K562 (cell line): ENCODE data around the gene GLRA1. TPM values are rescaled to one million over a fixed set of nuclear protein-coding genes. Genes with fewer than 3 reads are reported as not detected.

Experiments used
- ATAC-seq: fragments of 200-7000 bp; cut with Tn5 transposase; 3 replicates; pipeline ENCODE4 v1.9.1; 2020; ENCODE audit warnings: moderate library complexity
- BruUV-seq: library from RNA; stranded (reverse); fragments of 400-500 nt; replicated peaks from 2 replicates; lab custom pipeline; 2021; lab: Mats Ljungman, UMichigan
- CTCF ChIA-PET: fragments of 300-600 bp; formaldehyde crosslinking; extraction: SDS; loops from one replicate; lab custom pipeline; 2021; ENCODE audit warnings: low intra/inter-chr PET ratio; lab: Yijun Ruan, JAX
- POLR2A ChIA-PET: fragments of 300-600, 350-650 bp; sonication (Branson Sonifier 250); formaldehyde crosslinking; extraction: SDS; loops from one replicate; lab custom pipeline; 2021; ENCODE audit warnings: antibody characterized with exemption, inconsistent platforms; lab: Yijun Ruan, JAX
- DNase-seq, 4 experiments: peaks; one replicate each; pipeline versions ENCODE4 v3.0.0 to v3.0.0-alpha.2; 2011 to 2018; ENCODE audit warnings: low spot score in 3 of 4, mixed read lengths in 3 of 4; ENCODE audit errors: extremely low read depth in 1 of 4
- FAIRE-seq: peaks from 2 replicates; lab custom pipeline; 2011; peaks lifted over from hg19 to GRCh38; lab: Jason Lieb, UNC
- H2AFZ ChIP-seq: 2 replicates; pipeline ENCODE4 v1.6.0; 2011; ENCODE audit warnings: low read depth, low read length, control low read depth, inconsistent platforms
- H3K27ac ChIP-seq: fragments of 200-600 bp; 3 replicates; pipeline ENCODE4 v1.8.0; 2011; ENCODE audit warnings: low read depth, mild to moderate bottlenecking, control low read depth, inconsistent platforms, low read length, moderate library complexity, mixed read lengths; ENCODE audit errors: extremely low read depth
- H3K27me3 ChIP-seq, 2 experiments: fragments of 300-600 bp in 1 of 2; 2 replicates in 1 of 2; 3 replicates in 1 of 2; pipeline versions ENCODE4 v1.6.0 to v1.8.0; 2011; ENCODE audit warnings: inconsistent platforms in 2 of 2, low read length in 2 of 2, mild to moderate bottlenecking in 1 of 2, mixed read lengths in 1 of 2, moderate library complexity in 1 of 2; ENCODE audit not compliant: control insufficient read depth in 2 of 2, insufficient read depth in 2 of 2
- H3K36me3 ChIP-seq: fragments of 300-600 bp; 3 replicates; pipeline ENCODE4 v1.8.0; 2011; ENCODE audit warnings: mild to moderate bottlenecking, low read length, inconsistent platforms; ENCODE audit not compliant: control insufficient read depth, insufficient read depth
- H3K4me1 ChIP-seq, 2 experiments: fragments of 200-600 bp in 1 of 2; replicated peaks in 1 of 2; 2 replicates in 1 of 2; 3 replicates in 1 of 2; pipeline versions ENCODE4 v1.5.1 to v1.8.0; 2011; ENCODE audit warnings: inconsistent platforms in 2 of 2, low read length in 2 of 2, mild to moderate bottlenecking in 1 of 2, mixed read lengths in 1 of 2, moderate library complexity in 1 of 2; ENCODE audit not compliant: control insufficient read depth in 2 of 2, insufficient read depth in 2 of 2
- H3K4me2 ChIP-seq: 2 replicates; pipeline ENCODE4 v1.6.1; 2011; ENCODE audit warnings: low read length, control low read depth, inconsistent platforms, mixed read lengths; ENCODE audit not compliant: insufficient read depth
- H3K4me3 ChIP-seq: fragments of 200-600 bp; sonication (generic), shearing (Covaris generic); 2 replicates; pipeline ENCODE4 v1.5.1; 2016; ENCODE audit warnings: control low read depth, inconsistent platforms
- H3K79me2 ChIP-seq: fragments of 200-600 bp; 3 replicates; pipeline ENCODE4 v1.8.0; 2011; ENCODE audit warnings: low read length, inconsistent platforms; ENCODE audit not compliant: control insufficient read depth, insufficient read depth
- H3K9ac ChIP-seq, 2 experiments: 2 replicates each; pipeline versions ENCODE4 v1.6.0 to v1.6.1; 2011; ENCODE audit warnings: low read depth in 2 of 2, low read length in 2 of 2, control low read depth in 1 of 2, inconsistent platforms in 1 of 2, mild to moderate bottlenecking in 1 of 2, mixed read lengths in 1 of 2; ENCODE audit not compliant: insufficient read depth in 1 of 2
- H3K9me1 ChIP-seq: one replicate; pipeline ENCODE4 v1.6.0; 2011; ENCODE audit warnings: inconsistent platforms, mild to moderate bottlenecking, low read length, moderate library complexity; ENCODE audit not compliant: control insufficient read depth, insufficient read depth
- H3K9me3 ChIP-seq: replicated peaks from 2 replicates; pipeline ENCODE4 v1.5.1; 2011; ENCODE audit warnings: low read depth, low read length, inconsistent platforms; ENCODE audit not compliant: control insufficient read depth, insufficient read depth
- H4K20me1 ChIP-seq: replicated peaks from 2 replicates; pipeline ENCODE4 v1.6.1; 2011; ENCODE audit warnings: low read length, inconsistent platforms, mixed read lengths; ENCODE audit not compliant: control insufficient read depth, insufficient read depth
- RBM14 ChIP-seq: fragments of 200-400 bp; formaldehyde crosslinking; IDR thresholded peaks from 2 replicates; pipeline ENCODE4 v1.6.1; 2018; ENCODE audit warnings: low read depth, mild to moderate bottlenecking, low read length, moderate library complexity, borderline replicate concordance; ENCODE audit not compliant: insufficient read depth
- TCFL5 ChIP-seq: fragments of 250-450 bp; sonication (Bioruptor Pico); conservative IDR thresholded peaks from 2 replicates; pipeline ENCODE4 v1.6.1; 2021; ENCODE audit warnings: mild to moderate bottlenecking, moderate library complexity, matching md5 sums
- THRAP3 ChIP-seq: fragments of 450-650 bp; IDR thresholded peaks from 2 replicates; pipeline ENCODE4 v1.6.1; 2016; ENCODE audit warnings: mild to moderate bottlenecking, inconsistent platforms, borderline replicate concordance
- WGBS: fragments of 100-300 bp; shearing (Covaris generic); methylation state at CpG from one replicate; pipeline ENCODE4 v1.1.6; 2016; ENCODE audit warnings: low coverage, mixed read lengths; ENCODE audit not compliant: insufficient coverage; ENCODE audit errors: missing lambda C conversion rate; 5-methylcytosine and 5-hydroxymethylcytosine counted together
- in situ Hi-C: fragments of 300-500 bp; cut with MboI; formaldehyde crosslinking; loops from 4 replicates; pipeline ENCODE4 v1.15.0; 2018; ENCODE audit warnings: inconsistent platforms, mixed read lengths
- intact Hi-C: fragments of 100-400 bp; cut with micrococcal nuclease; formaldehyde crosslinking; loops from 2 replicates; pipeline ENCODE4 v1.14.2; 2022
- polyA plus RNA-seq, 8 experiments: library from polyadenylated mRNA; depleted of rRNA in 4 of 8; stranded (reverse) in 5 of 8; unstranded in 3 of 8; fragments of >200 nt; fragmentation: Nextera tagmentation in 2 of 8; fragmentation: Illumina TruSeq in 1 of 8; extraction: Ambion mirVana in 2 of 8; extraction: Trizol in 1 of 8; gene quantifications; 2 replicates each; pipeline versions ENCODE4 v1.2.1 to v1.2.3, GENCODE V29; 2011 to 2014; ENCODE audit warnings: inconsistent platforms in 1 of 8, missing spikeins in 1 of 8
- total RNA-seq, 7 experiments: library from RNA; depleted of rRNA in 6 of 7; stranded (reverse); fragments of >200 nt in 6 of 7; fragmentation: Illumina TruSeq in 2 of 7; extraction: Trizol in 2 of 7; gene quantifications; 2 replicates each; pipeline versions ENCODE4 v1.2.1 to v1.2.3, GENCODE V29; 2011 to 2021; ENCODE audit warnings: low replicate concordance in 1 of 7
- TF ChIP-seq, protein P1 (sequence below): conservative IDR thresholded peaks from 2 replicates; pipeline ENCODE4 v1.6.1; 2011; ENCODE audit warnings: low read depth, mild to moderate bottlenecking, low read length; ENCODE audit not compliant: control insufficient read depth
- TF ChIP-seq, protein P2 (sequence below): sonication (generic); formaldehyde crosslinking; IDR thresholded peaks from 2 replicates; pipeline ENCODE4 v1.9.0; 2022; ENCODE audit warnings: mild to moderate bottlenecking, missing genetic modification reagents

Gene GLRA1
- total and polyA plus RNA-seq, 9 of the 15 experiments (the other 6 are each of a cell fraction or from before 2014, with no cell fraction given) = not detected

DNA sequence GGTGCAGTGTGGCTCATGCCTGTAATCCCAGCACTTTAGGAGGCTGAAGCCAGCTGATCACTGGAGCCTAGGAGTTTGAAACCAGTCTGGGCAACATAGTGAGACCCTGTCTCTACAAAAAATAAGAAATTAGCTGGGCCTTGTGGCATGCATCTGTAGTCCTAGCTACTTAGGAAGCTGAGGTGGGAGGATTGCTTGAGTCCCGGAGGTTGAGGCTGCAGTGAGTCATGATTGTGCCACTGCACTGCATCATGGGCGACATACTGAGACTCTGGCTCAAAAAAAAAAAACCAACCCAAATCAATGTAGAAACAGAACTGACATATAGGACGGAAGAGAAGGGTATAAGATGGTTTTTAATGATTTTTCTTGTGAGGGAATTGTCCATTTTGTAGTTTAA is 125.2 kb downstream of the GLRA1 start:
- Histone ChIP-seq H3K27me3 (no peaks in the 10 kb centered on the region), H3K79me2 (peaks cover 58% of the 10 kb centered on the region), H2AFZ (no peak overlapping the region), H3K27ac (no peak overlapping the region), H3K36me3 (peaks cover 98% of the 10 kb centered on the region), H4K20me1 (no peaks in the 10 kb centered on the region; the same call in 1 of the 2 replicates), H3K9me3 (no peaks in the 10 kb centered on the region), H3K4me1 (no peaks in the 10 kb centered on the region), H3K9ac (no peak overlapping the region), H3K9me1 (no peaks in the 10 kb centered on the region), H3K4me2 (no peak overlapping the region), H3K4me3 (no peak overlapping the region)
- TF ChIP-seq TCFL5 (CRISPR knock-in tag) (no peak), RBM14 (no peak), THRAP3 (no peak)
- TF ChIP-seq, protein P1, sequence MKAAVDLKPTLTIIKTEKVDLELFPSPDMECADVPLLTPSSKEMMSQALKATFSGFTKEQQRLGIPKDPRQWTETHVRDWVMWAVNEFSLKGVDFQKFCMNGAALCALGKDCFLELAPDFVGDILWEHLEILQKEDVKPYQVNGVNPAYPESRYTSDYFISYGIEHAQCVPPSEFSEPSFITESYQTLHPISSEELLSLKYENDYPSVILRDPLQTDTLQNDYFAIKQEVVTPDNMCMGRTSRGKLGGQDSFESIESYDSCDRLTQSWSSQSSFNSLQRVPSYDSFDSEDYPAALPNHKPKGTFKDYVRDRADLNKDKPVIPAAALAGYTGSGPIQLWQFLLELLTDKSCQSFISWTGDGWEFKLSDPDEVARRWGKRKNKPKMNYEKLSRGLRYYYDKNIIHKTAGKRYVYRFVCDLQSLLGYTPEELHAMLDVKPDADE = no peak
- TF ChIP-seq, protein P2, sequence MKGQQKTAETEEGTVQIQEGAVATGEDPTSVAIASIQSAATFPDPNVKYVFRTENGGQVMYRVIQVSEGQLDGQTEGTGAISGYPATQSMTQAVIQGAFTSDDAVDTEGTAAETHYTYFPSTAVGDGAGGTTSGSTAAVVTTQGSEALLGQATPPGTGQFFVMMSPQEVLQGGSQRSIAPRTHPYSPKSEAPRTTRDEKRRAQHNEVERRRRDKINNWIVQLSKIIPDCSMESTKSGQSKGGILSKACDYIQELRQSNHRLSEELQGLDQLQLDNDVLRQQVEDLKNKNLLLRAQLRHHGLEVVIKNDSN (CRISPR knock-in tag) = no peak
- ChIA-PET CTCF (no interaction called here), POLR2A (interaction anchor here (1.4 to 1.9 kb wide), 3 partner anchors 10 to 17 kb away, joined by 4 to 5 read pairs (median 5); no protein-coding TSS in a partner anchor)
- no peak for DNase-seq
- in situ Hi-C loops (no loop called here), intact Hi-C loops (no loop called here)
- no peak for ATAC-seq
- no TSS peak for BruUV-seq
- no peak for FAIRE-seq
- 89% methylated on average over 3 of the region's 3 CpGs for WGBS
